ENCODE measurements around the gene FOXO6.

GRCh38 chr1:41325801-41326200 is 35.4 kb upstream of the FOXO6 start:
- TF ChIP-seq CTCF (IDR thresholded peaks at IDR 0.05), result no peak
- TF ChIP-seq POLR2AphosphoS5 (IDR thresholded peaks at IDR 0.05), result no peak

Data from transverse colon (tissue), 4 donors.